NCI-H82 (cell line): Measurements from ENCODE around the gene TLR10.

Source experiments
- DNase-seq: peaks from one replicate; lab custom pipeline; 2025; lab: John Stamatoyannopoulos, UW

The TLR10 gene

GRCh38 chr4:38730830-38731646, 51.8 kb downstream of the TLR10 start:
- DNase-seq: peak; percentile 77

- DNase-seq: no peak
Observed at GRCh38 chr4:38730493-38730829, 52.3 kb downstream of the TLR10 start.

- DNase-seq: no peak
Observed at GRCh38 chr4:38728631-38729141, 54.1 kb downstream of the TLR10 start.

GRCh38 chr4:38724475-38724808, 58.3 kb downstream of the TLR10 start:
- DNase-seq: no peak

- DNase-seq: no peak
Observed at GRCh38 chr4:38723726-38724474, 58.9 kb downstream of the TLR10 start.

GRCh38 chr4:38723114-38723513, 59.7 kb downstream of the TLR10 start:
- no peak for DNase-seq
